HEK293 (cell line): ENCODE results near the gene MAML3.

ENCODE experiments used
- BCL11B ChIP-seq: fragments of 450-650 bp; formaldehyde crosslinking; IDR thresholded peaks from 2 replicates; pipeline ENCODE4 v1.5.1; 2016; ENCODE audit warnings: low read depth, missing biosample characterization, missing genetic modification characterization
- ZBTB7A ChIP-seq: fragments of 450-650 bp; formaldehyde crosslinking; IDR thresholded peaks from 2 replicates; pipeline ENCODE4 v1.5.1; 2016; ENCODE audit warnings: low read depth, missing biosample characterization, missing genetic modification characterization
- ZNF175 ChIP-seq: fragments of 450-650 bp; formaldehyde crosslinking; IDR thresholded peaks from 2 replicates; pipeline ENCODE4 v1.5.1; 2016; ENCODE audit warnings: missing biosample characterization, missing genetic modification characterization
- ZSCAN30 ChIP-seq: fragments of 450-650 bp; IDR thresholded peaks from 2 replicates; pipeline ENCODE4 v1.5.1; 2018; ENCODE audit warnings: missing biosample characterization, mild to moderate bottlenecking, missing genetic modification characterization, moderate library complexity
- TF ChIP-seq, protein P1 (sequence below): fragments of 450-650 bp; formaldehyde crosslinking; IDR thresholded peaks from 2 replicates; pipeline ENCODE4 v1.5.1; 2016; ENCODE audit warnings: missing biosample characterization, missing genetic modification characterization
- TF ChIP-seq, protein P2 (sequence below): fragments of 450-650 bp; formaldehyde crosslinking; IDR thresholded peaks from 2 replicates; pipeline ENCODE4 v1.5.1; 2016; ENCODE audit warnings: missing biosample characterization, missing genetic modification characterization
- TF ChIP-seq, protein P3 (sequence below): fragments of 450-650 bp; formaldehyde crosslinking; IDR thresholded peaks from 2 replicates; pipeline ENCODE4; 2016; ENCODE audit warnings: missing biosample characterization, missing genetic modification characterization

DNA sequence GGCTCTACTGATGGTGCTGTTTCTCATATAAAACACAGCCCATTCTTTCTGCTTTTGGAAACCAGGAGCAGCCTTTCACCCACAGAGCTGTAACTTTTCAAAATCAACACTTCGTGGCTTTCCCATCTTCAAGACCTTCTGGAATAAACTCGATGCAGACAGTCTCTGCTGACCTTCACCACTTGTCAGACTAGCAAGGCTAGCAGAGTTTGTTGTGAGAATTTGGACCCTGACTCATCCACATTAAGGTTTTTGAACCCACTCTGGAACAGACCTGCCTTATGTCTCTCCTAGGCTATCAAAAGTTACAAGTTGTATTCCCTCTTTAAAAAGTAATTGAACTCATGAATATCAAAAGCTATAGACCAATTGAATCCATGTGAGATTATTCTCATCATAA, 88.6 kb downstream of the MAML3 start:
- TF ChIP-seq ZSCAN30 (tag by site-specific recombination) (no peak), BCL11B (tag by site-specific recombination) (no peak), ZBTB7A (tag by site-specific recombination) (no peak), ZNF175 (tag by site-specific recombination) (no peak)
- TF ChIP-seq, protein P1, sequence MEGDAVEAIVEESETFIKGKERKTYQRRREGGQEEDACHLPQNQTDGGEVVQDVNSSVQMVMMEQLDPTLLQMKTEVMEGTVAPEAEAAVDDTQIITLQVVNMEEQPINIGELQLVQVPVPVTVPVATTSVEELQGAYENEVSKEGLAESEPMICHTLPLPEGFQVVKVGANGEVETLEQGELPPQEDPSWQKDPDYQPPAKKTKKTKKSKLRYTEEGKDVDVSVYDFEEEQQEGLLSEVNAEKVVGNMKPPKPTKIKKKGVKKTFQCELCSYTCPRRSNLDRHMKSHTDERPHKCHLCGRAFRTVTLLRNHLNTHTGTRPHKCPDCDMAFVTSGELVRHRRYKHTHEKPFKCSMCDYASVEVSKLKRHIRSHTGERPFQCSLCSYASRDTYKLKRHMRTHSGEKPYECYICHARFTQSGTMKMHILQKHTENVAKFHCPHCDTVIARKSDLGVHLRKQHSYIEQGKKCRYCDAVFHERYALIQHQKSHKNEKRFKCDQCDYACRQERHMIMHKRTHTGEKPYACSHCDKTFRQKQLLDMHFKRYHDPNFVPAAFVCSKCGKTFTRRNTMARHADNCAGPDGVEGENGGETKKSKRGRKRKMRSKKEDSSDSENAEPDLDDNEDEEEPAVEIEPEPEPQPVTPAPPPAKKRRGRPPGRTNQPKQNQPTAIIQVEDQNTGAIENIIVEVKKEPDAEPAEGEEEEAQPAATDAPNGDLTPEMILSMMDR (tag by site-specific recombination), result no peak
- TF ChIP-seq, protein P2, sequence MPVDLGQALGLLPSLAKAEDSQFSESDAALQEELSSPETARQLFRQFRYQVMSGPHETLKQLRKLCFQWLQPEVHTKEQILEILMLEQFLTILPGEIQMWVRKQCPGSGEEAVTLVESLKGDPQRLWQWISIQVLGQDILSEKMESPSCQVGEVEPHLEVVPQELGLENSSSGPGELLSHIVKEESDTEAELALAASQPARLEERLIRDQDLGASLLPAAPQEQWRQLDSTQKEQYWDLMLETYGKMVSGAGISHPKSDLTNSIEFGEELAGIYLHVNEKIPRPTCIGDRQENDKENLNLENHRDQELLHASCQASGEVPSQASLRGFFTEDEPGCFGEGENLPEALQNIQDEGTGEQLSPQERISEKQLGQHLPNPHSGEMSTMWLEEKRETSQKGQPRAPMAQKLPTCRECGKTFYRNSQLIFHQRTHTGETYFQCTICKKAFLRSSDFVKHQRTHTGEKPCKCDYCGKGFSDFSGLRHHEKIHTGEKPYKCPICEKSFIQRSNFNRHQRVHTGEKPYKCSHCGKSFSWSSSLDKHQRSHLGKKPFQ (tag by site-specific recombination), result no peak
- TF ChIP-seq, protein P3, sequence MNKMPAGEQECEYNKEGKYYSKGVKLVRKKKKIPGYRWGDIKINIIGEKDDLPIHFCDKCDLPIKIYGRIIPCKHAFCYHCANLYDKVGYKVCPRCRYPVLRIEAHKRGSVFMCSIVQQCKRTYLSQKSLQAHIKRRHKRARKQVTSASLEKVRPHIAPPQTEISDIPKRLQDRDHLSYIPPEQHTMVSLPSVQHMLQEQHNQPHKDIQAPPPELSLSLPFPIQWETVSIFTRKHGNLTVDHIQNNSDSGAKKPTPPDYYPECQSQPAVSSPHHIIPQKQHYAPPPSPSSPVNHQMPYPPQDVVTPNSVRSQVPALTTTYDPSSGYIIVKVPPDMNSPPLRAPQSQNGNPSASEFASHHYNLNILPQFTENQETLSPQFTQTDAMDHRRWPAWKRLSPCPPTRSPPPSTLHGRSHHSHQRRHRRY (tag by site-specific recombination), result no peak
